PFSK-1 (cell line): ENCODE data around the gene FLRT1.

Experiments used
- FOXP2 ChIP-seq: optimal IDR thresholded peaks from 2 replicates; pipeline ENCODE3; 2011; ENCODE audit warnings: borderline replicate concordance, control low read depth, inconsistent platforms; ENCODE audit not compliant: insufficient read depth; ENCODE audit errors: extremely low read length, extremely low read depth
- POLR2AphosphoS5 ChIP-seq: IDR thresholded peaks from 2 replicates; pipeline ENCODE4 v1.6.1; 2012; ENCODE audit warnings: low read depth, mild to moderate bottlenecking, control low read depth, low read length, moderate library complexity
- SIN3A ChIP-seq: IDR thresholded peaks from 2 replicates; pipeline ENCODE4 v1.6.1; 2012; ENCODE audit warnings: mild to moderate bottlenecking, low read length, moderate library complexity, borderline replicate concordance; ENCODE audit not compliant: insufficient read depth
- TAF1 ChIP-seq: IDR thresholded peaks from 2 replicates; pipeline ENCODE4 v1.6.1; 2012; ENCODE audit warnings: low read length, control low read depth, borderline replicate concordance; ENCODE audit not compliant: insufficient read depth
- TF ChIP-seq, protein P1 (sequence below), 2 experiments: IDR thresholded peaks; 2 replicates each; pipeline versions ENCODE4 v1.6.1 to v1.8.0; 2011 to 2012; ENCODE audit warnings: low read depth in 2 of 2, low read length in 2 of 2, control low read depth in 1 of 2, inconsistent platforms in 1 of 2, mild to moderate bottlenecking in 1 of 2, moderate library complexity in 1 of 2; ENCODE audit not compliant: insufficient read depth in 1 of 2

The FLRT1 gene

DNA sequence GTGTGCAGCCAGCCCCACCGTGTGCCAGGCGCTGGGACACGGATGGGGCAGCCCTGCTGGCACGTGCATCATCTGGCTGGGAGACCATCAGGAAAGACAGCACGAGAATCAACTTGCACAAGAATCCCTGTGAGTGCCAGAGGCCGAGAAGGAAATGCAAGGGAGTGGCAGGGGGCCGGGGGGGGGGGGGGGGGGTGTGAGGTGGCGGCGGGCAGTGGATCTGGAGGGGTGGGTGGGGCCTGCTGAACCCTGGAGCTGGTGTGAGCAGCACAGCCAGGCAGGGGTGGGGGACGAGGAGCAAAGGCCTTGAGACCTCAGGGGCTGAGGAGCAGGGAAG, 14.0 kb upstream of the FLRT1 start:
- TF ChIP-seq, protein P1, sequence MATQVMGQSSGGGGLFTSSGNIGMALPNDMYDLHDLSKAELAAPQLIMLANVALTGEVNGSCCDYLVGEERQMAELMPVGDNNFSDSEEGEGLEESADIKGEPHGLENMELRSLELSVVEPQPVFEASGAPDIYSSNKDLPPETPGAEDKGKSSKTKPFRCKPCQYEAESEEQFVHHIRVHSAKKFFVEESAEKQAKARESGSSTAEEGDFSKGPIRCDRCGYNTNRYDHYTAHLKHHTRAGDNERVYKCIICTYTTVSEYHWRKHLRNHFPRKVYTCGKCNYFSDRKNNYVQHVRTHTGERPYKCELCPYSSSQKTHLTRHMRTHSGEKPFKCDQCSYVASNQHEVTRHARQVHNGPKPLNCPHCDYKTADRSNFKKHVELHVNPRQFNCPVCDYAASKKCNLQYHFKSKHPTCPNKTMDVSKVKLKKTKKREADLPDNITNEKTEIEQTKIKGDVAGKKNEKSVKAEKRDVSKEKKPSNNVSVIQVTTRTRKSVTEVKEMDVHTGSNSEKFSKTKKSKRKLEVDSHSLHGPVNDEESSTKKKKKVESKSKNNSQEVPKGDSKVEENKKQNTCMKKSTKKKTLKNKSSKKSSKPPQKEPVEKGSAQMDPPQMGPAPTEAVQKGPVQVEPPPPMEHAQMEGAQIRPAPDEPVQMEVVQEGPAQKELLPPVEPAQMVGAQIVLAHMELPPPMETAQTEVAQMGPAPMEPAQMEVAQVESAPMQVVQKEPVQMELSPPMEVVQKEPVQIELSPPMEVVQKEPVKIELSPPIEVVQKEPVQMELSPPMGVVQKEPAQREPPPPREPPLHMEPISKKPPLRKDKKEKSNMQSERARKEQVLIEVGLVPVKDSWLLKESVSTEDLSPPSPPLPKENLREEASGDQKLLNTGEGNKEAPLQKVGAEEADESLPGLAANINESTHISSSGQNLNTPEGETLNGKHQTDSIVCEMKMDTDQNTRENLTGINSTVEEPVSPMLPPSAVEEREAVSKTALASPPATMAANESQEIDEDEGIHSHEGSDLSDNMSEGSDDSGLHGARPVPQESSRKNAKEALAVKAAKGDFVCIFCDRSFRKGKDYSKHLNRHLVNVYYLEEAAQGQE (IDR thresholded peaks at IDR 0.05; ENCODE audit: insufficient read depth in 1 of 2, low read depth in 2 of 2, low read length in 2 of 2) = no peak
- TF ChIP-seq FOXP2 (no peak), TAF1 (no peak), POLR2AphosphoS5 (no peak), SIN3A (no peak)

DNA sequence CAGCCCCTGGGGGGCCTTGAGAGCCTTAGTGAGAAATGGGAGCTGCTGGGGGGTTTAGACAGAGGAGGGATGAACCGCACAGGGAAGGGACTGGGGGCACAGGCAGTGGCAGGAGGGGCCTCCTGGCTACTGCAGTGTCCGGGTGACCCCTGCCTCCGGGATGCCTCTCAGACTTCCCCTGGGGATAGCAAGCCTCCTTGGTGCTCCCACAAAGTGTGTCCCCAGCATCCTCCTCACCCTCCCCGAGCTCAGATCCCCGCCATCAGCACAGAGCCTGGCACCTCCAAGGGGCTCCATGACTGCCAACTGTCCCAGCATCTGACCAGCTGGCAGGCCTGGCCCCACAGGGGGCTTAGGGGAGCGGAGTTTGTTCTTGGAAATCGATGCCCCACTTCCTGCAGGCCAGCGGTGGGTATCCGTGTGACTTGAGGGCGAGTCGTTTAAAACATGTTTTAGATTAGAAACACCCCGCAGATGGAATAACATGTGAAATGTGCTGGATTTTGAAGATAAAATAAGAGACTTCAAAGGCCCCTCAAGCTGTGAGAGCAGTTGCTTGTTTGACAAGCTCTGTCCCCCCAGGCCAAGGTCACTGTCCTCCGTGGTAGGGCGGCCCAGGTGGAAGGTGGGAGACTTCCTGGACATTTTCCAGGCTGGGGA, 13.5 kb upstream of the FLRT1 start:
- TF ChIP-seq, protein P1 (IDR thresholded peaks at IDR 0.05; ENCODE audit: insufficient read depth in 1 of 2, low read depth in 2 of 2, low read length in 2 of 2) = no peak
- TF ChIP-seq POLR2AphosphoS5 = no peak
- TF ChIP-seq FOXP2 = no peak
- no peak for TF ChIP-seq SIN3A
- no peak for TF ChIP-seq TAF1

DNA sequence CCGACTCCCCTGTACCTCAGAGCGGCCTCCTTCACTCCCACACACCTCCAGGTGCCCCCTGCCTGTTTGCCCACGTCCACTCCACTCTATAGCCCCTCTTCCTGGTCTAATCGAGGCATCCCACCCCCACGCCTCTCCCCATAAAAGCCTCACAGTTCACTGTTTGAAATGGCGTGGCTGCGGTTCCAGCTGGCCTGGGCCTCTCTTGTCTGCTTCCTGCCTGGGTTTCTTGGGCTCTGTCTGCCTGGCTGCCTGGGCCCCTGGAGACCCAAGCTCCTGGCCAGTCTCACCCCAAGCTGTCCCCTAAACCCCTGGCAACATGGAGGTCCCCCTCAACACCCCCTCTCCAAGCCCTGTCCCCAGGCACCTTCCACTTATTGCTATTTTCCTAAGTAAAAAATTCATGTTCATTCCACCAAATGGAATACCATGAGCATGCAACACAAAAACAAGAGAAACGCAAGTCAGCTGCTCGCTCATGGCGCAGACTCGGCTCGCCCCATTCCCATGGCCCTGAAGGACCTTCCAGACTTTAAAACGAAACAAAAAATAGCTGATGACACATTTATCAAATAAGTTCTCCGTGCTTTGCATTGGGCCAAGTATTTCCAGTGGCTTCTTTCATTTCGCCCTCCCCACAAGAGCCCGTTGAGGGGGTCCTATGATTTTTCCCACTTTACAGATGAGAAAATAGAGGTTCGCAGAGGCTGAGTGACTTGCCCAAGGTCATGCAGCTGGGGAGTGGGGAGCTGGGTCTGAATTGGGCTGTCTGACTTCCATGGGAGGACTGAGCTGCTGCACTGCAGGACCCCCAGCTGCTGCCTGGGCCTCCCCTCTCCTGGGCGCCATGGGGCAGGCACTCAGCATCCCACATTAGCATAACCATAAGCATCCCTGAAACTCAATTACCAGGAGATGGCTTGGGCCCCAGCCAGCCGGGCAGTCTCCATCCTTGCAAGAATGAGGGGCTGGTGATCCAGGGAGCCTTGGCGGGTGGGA, 11.7 kb upstream of the FLRT1 start:
- no peak for TF ChIP-seq TAF1
- TF ChIP-seq SIN3A = no peak
- TF ChIP-seq FOXP2 = no peak
- TF ChIP-seq, protein P1 (IDR thresholded peaks at IDR 0.05; ENCODE audit: insufficient read depth in 1 of 2, low read depth in 2 of 2, low read length in 2 of 2) = no peak
- no peak for TF ChIP-seq POLR2AphosphoS5

DNA sequence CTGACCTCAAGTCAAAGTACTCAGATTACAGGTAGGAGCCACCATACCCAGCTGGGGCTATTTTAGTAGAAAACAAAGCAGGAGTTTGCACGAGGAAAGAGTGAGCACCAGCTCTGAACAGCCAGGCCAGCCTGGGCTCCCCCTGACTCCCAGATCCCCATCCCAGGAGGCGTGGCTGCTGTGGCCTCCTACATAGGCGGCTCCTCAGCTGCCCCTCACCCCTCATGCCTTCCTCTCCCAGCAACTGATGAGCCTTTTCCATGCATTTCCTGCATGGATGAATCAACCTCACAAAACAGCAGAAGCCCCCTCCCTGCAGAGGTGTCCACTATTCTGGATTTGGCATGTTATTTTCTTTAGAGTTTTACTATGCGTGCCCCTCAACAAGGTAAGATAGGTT, 10.5 kb upstream of the FLRT1 start:
- TF ChIP-seq POLR2AphosphoS5 (no peak), SIN3A (no peak), FOXP2 (no peak), TAF1 (no peak)
- TF ChIP-seq, protein P1 (IDR thresholded peaks at IDR 0.05; ENCODE audit: insufficient read depth in 1 of 2, low read depth in 2 of 2, low read length in 2 of 2) = no peak
